Activated T-cell treated with anti-CD3 and anti-CD28 coated beads for 4 hours (primary cell): ENCODE measurements around the gene FAM81B.

ENCODE experiments used
- DNase-seq: peaks from one replicate; pipeline ENCODE4 v3.0.0-alpha.2; 2020

The FAM81B gene

DNA sequence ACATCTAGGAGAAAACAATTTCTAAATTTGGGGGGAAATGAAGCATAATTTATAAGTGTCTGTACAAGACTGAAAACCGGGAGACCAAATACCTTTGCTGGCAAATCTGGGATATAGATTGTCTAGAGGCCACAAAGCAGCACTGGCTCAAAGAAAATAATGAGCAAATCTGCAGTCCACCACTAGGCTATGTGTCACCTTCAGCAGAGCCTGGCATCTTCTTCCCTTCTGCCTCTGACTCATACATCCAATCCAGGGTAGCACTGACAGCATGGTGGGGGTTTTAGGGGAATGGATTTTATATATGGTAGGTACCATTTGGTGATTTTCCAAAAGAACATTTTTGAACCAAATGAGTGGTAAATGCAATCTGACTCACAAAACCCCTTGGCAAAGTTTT is 12.8 kb downstream of the FAM81B start:
- DNase-seq = no peak

DNA sequence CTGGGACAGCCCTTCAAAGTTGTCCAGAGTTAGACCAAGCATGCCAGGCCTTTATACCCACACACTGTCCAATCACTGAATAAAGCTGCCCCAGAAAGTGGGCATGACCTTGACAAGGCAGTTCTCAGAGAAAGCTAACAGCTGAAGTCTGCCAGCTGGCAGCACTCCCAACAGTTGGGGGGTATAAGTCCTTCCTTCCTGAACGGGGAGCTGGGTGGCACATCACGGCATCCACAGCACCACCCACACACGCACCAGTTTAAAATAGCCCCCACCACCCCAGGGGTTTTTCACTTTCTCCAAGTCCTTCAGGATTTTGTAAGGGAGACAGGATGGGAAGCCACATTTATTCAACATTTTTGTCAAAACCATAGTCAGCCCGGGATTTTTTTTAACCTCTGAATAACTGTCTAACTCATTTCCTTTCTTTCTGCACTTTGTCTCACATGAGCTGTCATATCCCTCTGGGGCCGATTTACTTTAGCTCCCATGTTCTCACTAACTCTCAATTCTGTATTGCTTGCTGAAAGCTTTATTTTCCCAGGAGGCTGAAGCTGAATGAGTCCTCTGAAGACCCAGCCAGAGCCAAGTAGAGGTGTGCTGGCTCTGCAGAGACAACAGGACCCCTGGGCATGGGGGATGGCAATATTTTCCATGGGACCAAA is 15.4 kb downstream of the FAM81B start:
- no peak for DNase-seq

DNA sequence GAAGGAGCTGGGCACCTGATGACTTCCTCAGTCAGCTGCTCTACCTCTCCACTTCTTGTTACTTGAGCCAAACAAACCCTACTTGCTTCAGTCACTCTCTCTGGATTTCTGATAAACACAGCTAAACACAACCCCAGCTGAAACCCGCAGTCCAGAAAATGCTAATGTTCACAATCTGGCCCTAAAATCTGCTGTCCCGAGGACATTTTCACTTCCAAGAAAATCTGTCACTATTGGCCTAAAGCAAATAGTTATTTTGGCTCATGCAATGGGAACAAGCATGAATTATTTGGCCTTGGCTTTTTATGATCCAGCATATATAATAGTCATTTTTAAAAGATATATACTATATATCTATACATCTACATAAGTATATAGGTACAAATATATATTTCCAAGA is 19.1 kb downstream of the FAM81B start:
- DNase-seq = no peak

DNA sequence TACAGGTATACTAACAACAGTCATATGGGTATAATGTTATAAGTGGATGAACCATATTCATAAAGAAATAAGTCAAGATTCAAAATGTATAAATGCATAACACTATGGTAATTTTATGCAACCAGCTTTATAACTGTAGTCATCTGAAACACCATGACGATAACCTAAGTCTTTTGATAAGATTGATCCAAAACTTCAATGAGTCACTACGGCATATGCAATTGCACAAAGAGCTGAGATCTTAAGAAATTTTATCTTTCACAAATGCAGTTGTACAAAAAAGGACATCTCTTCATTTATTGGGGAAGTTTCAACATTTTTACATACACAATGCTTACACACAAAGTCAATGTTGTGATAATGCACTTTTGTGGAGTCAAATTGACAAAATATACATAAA is 20.3 kb downstream of the FAM81B start:
- DNase-seq = no peak

DNA sequence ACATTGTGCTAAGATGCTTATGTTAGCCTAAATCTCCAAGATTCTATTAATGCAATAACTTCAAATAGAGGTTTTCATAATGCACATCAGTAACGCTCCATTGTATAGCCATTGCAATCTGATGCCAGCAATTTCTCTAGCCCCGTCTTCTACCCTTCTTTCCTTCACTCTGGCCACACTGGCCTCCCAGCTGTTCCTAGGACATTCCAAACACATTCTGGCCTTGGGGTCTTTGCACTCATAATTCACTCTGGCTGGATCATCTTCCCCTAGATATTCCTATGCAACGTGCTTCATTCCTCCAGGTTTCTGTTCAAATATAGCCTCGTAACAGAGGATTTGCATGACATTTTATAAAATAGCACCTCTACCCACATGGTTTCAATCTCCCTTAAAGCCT is 23.3 kb downstream of the FAM81B start:
- no peak for DNase-seq

DNA sequence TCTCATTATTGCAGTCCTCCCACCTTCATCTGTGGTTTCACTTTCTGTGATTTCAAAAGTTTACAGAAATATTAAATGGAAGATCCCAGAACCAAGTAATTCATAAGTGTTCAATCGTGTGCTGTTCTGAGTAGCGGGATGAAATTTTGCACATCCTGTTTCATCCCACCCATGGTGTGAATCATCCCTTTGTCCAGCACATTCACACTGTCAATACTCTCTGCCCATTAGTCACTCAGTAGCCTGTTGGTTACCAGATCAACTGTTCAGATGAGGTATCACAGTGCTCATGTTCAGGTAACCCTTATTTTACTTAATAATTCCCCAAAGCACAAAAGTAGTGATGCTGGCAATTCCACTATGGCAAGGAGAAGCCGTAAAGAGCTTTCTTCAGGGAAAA is 26.8 kb downstream of the FAM81B start:
- DNase-seq = no peak

DNA sequence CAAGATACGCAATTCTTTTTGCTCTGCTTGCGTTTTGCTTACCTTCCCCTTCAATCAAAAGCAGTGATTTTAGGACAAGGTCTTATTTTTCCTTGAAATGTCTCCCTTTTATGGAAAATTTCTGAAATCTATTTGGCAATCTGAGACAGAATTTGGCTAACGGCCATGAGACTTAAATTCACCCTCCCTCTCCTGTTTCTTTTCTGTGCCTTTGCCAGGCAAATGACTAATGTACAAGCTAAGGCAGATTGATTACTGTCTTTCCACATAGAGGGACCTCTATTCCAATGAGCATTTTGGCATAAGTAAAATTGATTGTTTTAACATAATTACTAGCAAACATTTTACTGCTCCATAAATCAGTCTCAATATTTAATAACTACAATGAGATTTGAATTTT is 31.7 kb downstream of the FAM81B start:
- DNase-seq = no peak

DNA sequence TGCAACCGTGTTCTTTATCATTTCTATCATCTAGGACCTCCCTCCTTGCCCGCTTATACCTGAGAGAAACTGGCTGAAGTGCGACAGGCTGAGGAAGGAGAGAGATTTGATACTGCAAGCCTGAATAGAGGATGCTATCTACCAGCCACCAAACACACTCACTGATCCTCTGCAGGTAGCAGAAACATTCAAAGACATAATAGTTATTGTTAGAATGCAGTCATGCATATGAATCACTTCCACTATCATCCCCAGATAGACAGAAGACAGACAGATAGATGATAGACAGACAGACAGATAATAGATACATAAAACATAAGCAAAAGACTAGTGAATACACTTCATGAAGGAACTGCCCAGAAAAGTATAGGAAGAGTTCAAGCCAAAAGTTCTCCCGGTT is 32.9 kb downstream of the FAM81B start:
- DNase-seq = no peak

DNA sequence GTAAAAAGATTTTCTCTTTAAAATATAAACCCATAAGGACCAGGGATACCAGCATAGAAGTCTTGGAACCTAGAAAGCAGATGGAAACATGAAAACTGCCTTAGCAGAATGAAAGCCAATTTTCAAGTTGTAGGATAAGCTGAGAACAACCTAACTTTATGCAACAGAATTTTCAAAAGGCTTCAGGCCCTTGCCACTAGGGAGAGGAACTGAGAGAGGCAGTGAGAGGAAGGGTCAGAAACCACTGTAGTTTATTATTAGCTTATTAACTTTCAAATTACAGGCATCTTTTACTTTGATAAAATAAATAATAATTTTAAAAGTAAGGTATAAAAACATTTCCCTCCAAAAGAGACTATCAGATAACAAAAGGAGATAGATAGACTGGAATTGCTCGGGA is 33.4 kb downstream of the FAM81B start:
- DNase-seq = no peak

DNA sequence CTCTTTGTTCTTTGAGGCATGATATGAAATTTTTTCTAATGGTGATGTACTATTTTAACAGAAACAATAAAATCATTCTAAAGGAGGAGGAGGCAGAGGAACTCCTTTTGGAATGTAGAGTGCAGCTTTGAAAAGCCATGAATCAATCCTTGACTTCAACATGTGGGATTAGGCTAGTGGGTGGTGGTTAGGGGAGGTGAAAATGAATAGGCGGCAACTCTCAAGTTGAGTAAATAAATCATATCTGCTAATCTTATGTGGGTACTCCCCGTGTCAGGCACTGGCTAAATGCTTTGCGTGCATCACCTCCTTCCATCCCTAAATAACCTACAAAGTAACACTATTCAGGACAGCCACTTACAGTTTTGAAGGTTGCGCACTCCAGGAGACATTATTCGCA is 35.1 kb downstream of the FAM81B start:
- DNase-seq = no peak

DNA sequence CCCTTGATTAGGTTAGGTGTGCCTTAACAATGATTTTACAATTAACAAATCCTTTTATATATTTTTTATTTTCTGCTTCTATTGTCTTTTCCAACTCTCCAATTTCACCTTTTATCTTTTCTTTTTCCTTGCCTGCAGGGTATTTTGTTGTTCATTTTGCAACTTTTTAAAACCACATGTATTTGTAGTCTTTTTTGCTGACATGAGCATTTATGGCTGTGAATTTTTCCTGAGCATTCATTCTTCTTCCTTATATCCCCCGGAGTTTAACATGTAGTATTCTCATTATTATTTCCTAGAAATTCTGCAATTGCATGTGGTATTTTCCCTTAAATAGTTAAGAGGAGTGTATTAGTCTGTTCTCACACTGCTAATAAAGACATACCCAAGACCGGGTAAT is 41.6 kb downstream of the FAM81B start:
- DNase-seq = no peak

DNA sequence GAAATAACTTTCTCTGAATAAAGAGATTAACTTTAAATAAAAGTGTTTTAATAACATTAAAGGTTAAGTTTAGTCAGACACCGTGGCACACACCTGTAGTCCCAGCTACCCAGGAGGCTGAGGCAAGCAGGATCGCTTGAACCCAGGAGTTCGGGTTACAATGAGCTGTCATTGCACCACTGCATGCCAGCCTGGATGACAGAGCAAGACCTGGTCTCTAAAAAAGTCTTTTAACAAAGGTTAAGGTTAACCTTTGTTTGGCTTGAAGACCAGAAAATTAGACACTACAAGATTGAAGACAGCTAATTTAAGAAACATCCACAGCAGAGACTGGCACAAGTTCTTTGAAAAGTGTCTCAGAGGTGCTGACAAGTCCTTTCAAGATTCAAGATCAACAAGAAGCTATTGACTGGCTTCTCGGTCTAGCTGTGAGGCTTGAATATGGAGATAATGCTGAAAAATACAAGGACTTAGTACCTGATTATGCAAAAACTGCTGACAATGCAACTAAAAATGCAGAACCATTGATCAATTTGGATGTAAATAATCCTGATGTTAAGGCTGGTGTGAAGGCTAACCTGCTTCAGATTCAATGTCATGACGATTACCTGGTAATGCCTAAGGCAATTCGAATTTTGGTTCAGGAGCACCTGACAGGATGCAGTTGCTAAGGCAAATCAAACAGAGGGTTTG is 48.8 kb downstream of the FAM81B start:
- DNase-seq = no peak

DNA sequence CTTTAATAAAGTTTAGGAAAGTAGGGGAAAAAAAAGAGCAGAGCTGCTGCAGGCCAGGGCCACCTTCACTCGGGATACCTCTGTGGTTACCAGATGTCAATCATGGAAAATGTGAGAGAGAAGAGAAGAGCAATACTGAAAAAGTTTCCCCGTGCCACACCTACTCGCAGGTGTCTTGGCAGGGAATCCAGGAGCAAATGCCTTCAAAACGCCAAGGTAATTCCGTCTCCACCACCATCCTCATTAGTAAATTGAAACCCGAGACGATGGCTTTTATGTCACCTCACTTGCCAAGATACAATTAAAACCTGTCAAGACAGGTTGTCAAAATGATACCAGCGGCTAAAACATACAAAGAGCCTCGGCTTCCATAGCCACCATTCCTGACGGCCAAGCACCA is 49.7 kb downstream of the FAM81B start:
- DNase-seq = no peak

DNA sequence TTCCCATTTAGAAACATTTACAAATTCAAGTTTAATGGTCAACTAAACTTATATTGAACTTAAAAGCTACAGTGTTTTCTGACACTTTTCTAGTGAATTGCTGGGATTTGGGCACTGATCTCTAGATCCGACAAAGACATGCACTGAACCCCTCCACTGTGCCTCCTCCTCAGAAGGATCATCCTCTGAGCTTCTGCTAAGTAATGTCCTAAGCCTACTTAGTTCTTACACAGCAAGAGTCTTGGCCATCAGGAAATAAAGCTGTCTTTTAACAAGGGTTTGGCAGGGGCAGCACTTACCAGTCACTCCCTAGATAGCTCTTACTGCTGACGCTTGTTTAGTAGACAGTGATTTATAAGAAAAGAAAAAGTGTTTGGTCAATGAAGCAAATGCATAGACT is 50.5 kb downstream of the FAM81B start:
- DNase-seq = no peak

DNA sequence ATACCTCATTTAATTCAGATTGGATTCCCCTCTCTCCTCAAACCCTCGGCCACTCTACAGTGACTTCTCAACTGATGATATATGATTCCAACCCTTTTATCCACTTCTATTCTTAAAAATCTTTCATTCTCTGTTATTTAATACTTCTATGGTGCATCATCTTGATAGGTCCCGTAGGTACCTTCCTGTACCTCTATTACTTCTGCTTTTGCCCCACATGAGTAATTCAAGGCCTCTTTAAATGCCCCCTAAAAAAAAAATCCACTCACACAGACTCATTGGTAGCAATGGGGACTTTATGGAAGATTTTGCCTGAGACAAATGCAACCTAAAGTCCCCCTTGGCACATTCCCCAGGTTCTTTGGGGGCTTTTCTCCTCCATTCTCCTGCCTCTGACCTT is 54.3 kb downstream of the FAM81B start:
- no peak for DNase-seq

DNA sequence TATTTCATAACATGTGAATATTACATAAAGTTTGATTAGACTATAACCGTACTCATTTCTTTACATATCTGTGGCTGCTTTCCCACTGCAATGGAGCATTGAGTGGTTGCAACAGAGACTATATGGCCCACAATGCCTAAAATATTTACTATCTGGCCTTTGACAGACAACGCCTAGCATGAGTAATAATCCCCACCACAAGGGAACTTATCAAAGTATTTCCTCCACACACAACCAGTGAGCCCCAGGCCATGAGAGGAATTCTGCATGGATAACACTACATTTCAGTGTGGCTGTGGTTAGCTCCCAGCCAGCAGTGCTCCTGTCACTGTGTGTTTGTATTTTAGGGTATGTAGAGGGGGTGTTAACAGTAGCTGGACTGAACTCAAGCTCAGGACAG is 54.8 kb downstream of the FAM81B start:
- no peak for DNase-seq

DNA sequence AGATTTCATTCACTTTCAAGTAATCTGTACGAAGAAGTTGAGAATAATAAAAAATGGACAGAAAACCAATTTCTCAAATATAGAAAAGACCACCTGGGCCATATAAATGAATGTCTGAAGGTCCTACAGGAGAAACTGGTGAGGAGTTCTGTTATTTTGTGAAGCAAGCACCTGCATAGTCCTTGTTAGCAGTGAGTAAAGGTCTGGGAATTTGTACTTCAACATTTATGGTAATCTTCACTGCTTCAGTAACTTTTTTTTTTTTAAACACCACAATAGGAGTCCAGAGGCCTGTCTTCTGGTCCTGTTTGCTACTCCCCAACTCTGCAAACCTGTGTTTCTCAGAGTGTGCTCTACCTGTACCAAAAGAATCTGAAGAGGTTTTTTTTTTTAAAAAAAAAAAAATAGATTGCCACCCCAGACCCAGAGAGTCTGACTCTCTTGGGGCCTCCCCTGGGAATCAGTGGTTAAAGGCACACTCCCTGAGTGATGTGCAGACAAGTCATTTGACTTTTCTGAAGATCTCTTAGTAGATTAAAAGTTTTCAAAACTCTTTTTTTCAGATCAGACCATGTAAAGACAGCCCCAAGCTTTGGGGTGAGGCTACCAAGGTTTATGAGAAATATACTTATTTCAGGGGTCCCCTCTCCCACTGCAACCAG is 55.5 kb downstream of the FAM81B start:
- DNase-seq = no peak

DNA sequence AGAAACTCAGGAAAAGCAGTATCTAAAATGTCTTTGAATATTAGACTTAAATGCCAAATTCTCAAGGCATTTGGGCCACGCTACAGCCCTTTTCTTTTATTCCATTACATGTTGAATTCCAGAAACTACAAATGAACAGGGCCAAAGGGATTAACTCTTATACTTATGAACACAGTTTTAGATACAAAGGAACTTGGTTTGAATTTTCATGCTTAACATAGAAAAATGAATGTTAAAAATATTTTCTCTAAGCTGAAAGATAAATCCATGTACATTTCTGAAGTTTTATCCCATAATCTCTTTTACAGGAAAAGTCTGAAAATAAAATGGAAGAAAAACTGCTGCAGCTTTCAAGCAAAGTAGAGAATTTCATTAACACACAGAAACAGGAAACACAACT is 56.8 kb downstream of the FAM81B start:
- no peak for DNase-seq

DNA sequence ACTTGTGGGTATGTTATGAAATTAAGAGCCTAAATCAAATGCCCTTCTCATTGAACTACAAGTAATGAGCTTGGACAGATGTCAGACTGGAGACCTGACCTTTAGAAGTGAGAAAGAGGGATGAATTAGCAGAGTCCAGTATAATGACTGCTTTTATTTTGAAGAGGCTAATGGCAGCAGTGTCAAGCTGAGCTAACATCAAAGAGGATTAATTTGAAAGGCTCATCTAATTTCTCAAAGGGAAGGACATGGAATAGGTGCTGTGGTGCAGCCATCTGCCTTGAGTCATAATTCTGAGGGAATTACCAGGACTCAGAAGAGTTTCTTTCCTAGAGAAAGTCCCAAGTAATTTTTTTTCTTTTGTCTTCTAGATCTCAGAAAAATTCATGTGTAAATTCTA is 57.6 kb downstream of the FAM81B start:
- no peak for DNase-seq

DNA sequence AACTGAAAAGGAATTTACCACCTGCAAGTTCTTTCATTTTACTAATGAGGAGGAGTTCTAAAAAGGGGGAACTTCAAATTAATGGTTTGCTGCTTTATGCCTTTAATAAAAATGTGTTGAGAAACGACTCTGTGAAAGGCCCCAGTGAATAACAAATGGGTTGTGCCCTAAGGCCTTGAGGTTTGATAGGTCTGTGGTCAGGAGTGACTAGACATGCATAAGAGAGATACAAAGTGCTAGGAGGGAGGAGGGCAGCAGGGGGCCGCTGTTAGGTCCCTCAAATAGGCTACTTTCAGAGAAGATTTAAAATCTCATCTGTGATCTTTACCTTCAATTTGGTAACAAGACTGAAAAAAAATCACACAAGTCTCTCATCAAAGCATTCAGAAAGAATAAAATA is 58.3 kb downstream of the FAM81B start:
- DNase-seq = no peak

DNA sequence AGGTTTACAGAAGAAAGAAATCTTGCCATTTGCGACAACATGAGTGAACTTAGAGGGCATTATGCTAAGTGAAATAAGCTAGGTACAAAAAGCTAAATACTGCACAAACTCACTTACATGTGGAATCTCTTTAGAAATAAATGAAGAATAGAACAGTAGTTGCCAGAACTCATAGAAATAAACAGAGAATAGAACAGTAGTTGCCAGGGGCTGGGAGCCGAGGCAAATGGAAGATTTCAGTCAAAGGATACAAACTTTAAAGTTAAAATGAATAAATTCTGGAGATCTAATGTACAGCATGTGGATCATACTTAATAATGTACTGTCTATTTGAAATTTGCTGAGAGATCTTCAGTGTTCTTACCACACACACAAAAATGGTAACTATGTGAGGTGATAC is 63.4 kb downstream of the FAM81B start:
- DNase-seq = no peak

DNA sequence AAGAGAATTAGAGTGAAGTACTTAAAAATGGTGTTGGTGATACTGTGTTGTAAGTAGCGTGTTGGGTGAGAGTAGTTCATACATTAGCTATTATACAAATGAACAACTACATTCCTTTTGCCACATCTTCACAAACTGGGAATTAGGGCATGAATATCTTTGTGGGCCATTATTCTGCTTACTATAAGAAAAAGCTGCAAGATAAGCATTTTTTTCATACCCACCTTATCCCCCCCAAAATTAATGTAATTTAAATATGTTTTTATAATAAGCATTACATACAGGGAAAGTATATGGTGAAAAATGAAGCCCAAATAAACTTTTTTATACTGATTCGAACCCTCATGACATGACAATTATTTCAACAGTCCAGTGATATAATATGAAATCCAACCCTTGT is 69.5 kb downstream of the FAM81B start:
- no peak for DNase-seq

DNA sequence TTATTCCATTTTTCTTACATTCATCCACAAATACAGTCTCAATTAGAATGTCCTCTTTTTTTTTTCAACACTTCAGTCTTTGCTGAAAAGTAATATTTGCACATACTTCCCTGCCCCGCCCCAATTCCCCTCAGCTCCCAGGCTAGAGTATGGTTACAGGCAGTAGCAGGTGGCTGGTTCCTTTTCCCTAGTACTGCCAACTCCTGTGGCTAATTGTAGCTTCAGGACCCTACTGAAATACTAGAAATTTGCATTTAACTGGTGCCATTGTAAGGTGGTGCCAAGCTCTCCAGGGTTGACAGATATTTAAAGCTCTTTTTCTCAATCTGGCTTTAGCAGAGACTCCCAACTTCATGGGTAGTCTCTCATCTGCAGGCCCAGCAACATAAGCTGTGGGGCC is 80.3 kb downstream of the FAM81B start:
- DNase-seq = no peak

DNA sequence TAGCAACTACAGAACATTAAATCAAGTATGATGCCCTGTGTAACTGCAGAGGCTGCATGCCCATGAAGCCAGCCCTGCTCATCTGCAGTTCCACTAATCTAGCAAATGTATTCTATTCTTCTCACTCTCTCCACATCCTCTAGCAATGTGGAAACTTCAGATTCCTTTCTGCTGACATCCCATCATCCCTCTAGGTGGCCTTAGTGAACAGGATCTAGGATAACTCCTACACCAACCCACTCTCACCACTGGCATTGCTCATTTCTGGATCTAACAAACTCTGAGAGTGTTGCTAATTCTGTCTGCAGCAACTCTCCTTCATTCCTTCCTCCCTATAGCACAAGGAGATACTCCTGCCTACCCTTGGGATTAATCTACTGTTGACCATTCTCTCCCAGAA is 80.8 kb downstream of the FAM81B start:
- no peak for DNase-seq

DNA sequence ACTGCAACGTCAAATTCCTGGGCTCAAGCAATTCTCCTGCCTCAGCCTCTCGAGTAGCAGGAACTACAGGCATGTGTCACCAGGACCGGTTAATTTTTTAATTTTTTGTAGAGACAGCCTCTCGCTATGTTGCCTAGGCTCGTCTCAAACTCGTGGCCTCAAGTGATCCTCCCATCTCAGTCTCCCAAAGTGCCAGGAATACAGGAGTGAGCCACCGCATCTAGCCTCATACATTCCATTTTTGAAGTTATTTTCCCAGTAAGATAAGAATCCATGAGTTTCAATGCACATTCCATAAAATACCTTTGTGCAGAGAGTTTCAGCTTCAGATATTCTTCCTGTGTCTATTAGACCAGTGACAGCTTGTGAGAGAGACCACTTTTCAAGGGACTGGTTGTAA is 93.3 kb downstream of the FAM81B start:
- DNase-seq = no peak
